HG02798 (cell line): ENCODE data around the gene TLE3.
"Not testable (repeated sequence)": the region's sequence is repeated elsewhere in the genome, so short reads cannot be mapped to it uniquely, and the experiment has no call there.

Experiments used
- ATAC-seq: cut with Tn5 transposase; IDR thresholded peaks from one replicate; pipeline ENCODE4 v1.9.1; 2021; ENCODE audit warnings: mild to moderate bottlenecking; ENCODE audit not compliant: unreplicated experiment, poor library complexity

Gene TLE3

GRCh38 chr15:70127288-70127746, 29.6 kb upstream of the TLE3 start:
- ATAC-seq = no peak

GRCh38 chr15:70126362-70126761, 28.6 kb upstream of the TLE3 start:
- no peak for ATAC-seq

- ATAC-seq = no peak
Observed at GRCh38 chr15:70125605-70126004, 27.9 kb upstream of the TLE3 start.

GRCh38 chr15:70121624-70122302, 24.0 kb upstream of the TLE3 start:
- no peak for ATAC-seq

GRCh38 chr15:70120958-70121623, 23.4 kb upstream of the TLE3 start:
- no peak for ATAC-seq

- no peak for ATAC-seq
Observed at GRCh38 chr15:70119911-70120508, 22.3 kb upstream of the TLE3 start.

GRCh38 chr15:70118599-70118998, 20.9 kb upstream of the TLE3 start:
- no peak for ATAC-seq

- ATAC-seq = no peak
Observed at GRCh38 chr15:70116317-70116716, 18.6 kb upstream of the TLE3 start.

- no peak for ATAC-seq
Observed at GRCh38 chr15:70114221-70114620, 16.5 kb upstream of the TLE3 start.

GRCh38 chr15:70113304-70113700, 15.6 kb upstream of the TLE3 start:
- ATAC-seq = no peak

GRCh38 chr15:70112572-70113303, 15.0 kb upstream of the TLE3 start:
- not testable (repeated sequence) for ATAC-seq

GRCh38 chr15:70112074-70112395, 14.3 kb upstream of the TLE3 start:
- no peak for ATAC-seq

GRCh38 chr15:70111203-70112073, 13.7 kb upstream of the TLE3 start:
- no peak for ATAC-seq

- no peak for ATAC-seq
Observed at GRCh38 chr15:70109978-70110377, 12.3 kb upstream of the TLE3 start.

- no peak for ATAC-seq
Observed at GRCh38 chr15:70109531-70109930, 11.8 kb upstream of the TLE3 start.

- ATAC-seq = no peak
Observed at GRCh38 chr15:70103880-70104626, 6.3 kb upstream of the TLE3 start.

- ATAC-seq = no peak
Observed at GRCh38 chr15:70102827-70103226, 5.1 kb upstream of the TLE3 start.

GRCh38 chr15:70101459-70102113, 3.9 kb upstream of the TLE3 start:
- no peak for ATAC-seq
